GM15510 (cell line): ENCODE measurements around the gene UBE2E2.

Experiments
- POLR2A ChIP-seq: IDR thresholded peaks from 3 replicates; pipeline ENCODE4 v1.6.1; 2011; ENCODE audit warnings: borderline replicate concordance; ENCODE audit not compliant: insufficient read length; ENCODE audit errors: extremely low read depth

The UBE2E2 gene

DNA sequence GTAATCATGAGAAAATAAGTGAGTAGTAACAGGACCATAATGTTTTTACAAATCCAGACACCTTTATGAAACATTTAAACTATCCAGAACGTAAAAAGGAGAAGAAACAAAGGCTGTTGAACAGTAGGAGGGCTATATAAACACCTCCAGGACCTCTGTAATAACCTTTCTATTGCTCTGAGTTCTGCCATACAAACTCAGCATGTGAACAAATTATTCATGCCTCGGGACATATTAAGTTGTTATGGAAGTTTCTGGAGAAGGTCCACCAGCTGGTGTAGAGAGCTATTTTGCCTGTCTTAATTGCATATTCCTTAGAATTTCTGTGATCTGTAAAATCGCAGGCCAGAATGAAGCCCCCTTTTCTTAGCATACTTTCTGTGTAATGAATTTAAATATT, 256.3 kb downstream of the UBE2E2 start:
- TF ChIP-seq POLR2A = no peak

DNA sequence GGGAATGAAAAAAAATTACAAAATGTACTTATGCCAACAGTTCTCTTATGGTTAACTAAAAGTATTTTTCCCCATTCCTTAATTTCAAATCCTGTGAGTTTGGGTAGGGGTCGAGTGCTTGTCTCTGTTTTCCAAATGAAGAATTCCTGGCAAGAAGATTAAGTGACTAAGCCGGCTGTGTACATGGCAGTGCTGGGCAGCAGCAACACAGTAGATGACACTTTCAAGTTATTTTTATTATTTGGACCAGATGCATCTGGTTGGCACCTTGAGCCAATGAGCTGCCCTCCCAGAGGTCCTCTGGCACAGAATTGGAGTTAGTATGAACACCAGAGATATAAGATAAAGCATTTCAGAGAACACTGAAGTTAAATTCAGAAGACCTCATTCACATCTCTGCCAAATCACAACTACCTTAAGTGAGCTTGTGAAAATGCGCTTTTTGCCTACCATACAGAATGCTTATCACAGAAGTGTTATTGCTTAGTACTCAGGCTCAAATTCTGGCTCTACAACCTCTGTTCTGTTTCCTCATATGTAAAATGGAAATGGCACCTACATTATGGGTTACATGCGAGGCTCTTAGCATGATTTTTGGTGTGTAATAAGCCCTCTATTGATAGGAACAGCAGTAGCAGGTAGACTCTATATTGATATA, 256.9 kb downstream of the UBE2E2 start:
- no peak for TF ChIP-seq POLR2A

GRCh38 chr3:23461069-23461468, 257.9 kb downstream of the UBE2E2 start:
- TF ChIP-seq POLR2A = no peak

DNA sequence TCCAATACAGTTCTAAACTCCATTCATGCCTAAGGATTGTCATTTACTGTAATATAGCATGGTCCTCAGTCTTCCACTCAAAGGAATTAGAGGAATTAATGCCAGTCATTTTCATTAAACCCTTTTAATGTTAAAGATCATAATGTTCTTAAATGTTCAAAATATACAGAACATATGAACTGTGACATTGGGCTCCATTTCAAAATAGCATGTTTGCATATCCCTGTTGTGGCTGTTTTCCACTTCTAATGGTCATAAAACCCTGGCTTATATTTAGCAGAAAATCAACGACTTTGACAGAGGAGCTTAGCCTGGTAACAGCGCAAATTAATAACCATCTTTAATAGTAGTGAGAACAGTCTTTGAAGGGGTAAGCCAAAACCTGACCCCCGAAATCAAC, 260.7 kb downstream of the UBE2E2 start:
- no peak for TF ChIP-seq POLR2A

- no peak for TF ChIP-seq POLR2A
Observed at GRCh38 chr3:23465569-23465968, 262.4 kb downstream of the UBE2E2 start.

DNA sequence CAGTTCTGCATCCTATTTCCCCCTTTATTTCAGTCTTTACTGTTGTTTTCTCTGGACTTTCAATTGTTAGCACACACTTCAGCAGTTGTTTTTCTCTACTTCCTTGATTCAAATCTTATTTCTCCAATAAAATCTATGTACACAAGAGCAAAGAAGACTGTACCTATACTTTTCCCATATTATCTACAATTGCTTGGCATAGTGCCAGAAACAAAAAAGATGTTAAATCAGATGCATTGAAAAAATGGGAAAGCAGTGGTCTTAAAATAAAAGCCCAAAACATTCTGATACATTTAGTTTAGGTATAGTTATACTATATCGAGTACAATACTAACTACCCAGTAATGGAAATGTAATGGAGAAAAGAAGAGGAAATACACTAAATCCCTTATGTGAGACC, 265.1 kb downstream of the UBE2E2 start:
- no peak for TF ChIP-seq POLR2A

DNA sequence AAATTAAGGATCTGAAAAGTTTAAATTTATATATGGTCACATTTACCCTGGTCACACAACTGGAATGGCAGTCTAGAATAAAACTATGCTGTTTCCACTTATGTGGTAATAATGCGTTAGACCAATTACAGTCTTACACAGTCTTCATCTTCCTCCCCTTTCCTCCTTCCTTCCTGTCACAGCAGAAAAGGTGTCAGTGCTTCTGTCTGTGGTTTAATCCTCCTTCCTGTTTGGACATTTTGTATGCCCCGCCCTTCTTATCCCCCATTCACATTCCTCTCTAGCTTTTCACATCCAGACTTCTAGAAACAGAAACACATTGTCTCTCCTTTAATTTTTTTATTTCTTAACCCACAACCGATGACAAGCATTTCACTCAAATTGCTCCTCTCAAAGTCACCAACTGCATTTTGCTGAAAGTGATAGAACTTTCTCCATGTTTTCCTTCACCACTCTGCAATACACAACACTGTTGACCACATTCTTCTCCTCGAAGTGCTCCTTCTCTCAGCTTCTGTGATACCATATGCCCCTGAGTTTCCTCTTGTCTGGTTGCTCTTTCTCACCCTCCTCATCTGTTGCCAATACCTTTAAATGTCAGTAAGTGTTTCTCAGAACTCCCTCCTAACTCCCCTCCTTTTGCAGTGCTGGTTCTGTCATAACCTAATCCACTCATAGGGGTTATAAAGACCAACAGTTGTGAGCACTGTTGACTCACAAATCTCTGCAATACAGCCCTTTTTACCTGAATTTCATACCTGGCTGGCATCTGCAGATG, 271.6 kb downstream of the UBE2E2 start:
- no peak for TF ChIP-seq POLR2A

- TF ChIP-seq POLR2A = no peak
Observed at GRCh38 chr3:23475446-23475845, 272.3 kb downstream of the UBE2E2 start.

GRCh38 chr3:23479026-23479425, 275.9 kb downstream of the UBE2E2 start:
- TF ChIP-seq POLR2A = no peak

DNA sequence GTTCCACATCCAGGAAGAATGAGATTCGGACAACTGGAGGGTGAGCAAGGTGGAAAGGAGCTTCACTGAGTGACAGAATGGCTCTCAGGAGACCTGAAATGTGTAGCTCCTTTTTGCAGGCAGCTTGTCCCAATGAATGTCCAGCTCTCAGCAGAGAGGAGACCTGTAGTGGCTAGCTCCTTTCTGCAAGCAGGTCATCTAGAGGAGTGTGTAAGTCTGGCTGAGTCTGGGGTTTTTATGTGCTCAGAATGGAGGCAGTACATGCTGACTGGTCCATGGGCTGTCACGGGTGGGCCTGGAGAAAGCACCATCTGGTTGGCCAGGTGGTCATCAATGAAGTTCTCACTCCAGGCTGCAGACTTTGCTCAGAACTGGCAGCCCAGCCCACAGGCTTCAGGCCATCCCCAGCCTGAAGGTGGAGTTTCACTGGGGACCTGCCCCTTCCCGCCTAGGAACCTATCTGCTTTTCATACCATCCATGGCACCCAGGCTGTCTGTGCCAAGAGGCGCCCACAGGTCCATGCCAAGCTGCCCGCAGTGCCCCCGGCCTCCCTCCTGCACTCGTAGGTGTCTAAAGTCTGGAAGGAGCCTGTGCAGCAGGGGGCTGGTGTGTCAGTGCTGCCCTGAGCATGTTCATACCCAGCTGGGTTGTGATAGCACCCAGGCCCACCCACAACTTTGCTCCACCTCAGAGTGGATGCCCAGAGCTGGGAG, 276.6 kb downstream of the UBE2E2 start:
- TF ChIP-seq POLR2A = no peak

DNA sequence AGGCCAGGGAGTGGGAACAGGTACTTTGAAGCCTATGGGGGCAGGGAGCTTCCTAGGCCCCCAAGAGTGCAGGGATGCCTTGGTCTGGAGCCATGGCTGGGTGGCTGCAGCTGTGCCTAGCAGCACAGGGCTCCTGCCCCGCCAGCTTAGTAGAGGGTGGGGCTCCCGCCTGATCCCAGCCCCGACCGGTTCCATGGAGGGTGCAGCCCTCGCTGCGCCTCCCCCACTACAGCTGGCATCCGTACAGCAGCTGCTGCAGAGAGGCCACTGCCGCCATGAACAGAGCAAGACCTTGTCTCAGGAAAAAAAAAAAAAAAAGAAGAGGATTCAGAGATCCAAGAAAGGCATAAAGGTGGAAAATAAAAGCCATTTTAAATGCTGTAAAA, 277.2 kb downstream of the UBE2E2 start:
- TF ChIP-seq POLR2A = no peak

DNA sequence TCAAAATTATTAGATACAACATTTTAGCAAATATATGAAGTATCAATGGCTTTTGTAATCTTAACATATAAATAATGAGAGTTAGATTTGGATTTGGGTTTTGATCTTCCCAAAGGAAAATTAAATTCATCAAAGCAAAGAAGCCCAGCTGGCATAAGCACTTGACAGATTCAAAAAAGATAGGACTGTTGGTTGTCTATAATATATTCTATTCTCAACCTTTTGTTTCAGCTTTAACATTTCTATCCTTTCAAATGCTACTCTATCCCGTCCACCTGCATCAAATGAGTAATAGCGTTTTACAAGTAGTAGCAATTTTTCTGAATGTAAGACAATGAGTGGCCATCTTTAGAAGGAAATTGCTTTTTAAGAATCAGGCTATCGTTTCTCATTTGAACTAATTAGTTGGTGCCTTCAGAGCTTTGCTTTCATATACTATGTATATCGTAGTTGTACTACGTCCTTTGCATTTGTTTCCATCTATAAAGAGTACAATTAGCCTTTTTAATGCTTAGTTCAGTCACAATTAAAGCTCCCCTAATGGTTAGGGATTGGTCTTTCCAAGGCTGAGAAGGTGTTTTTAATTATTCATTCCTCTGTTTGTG, 278.0 kb downstream of the UBE2E2 start:
- TF ChIP-seq POLR2A = no peak

DNA sequence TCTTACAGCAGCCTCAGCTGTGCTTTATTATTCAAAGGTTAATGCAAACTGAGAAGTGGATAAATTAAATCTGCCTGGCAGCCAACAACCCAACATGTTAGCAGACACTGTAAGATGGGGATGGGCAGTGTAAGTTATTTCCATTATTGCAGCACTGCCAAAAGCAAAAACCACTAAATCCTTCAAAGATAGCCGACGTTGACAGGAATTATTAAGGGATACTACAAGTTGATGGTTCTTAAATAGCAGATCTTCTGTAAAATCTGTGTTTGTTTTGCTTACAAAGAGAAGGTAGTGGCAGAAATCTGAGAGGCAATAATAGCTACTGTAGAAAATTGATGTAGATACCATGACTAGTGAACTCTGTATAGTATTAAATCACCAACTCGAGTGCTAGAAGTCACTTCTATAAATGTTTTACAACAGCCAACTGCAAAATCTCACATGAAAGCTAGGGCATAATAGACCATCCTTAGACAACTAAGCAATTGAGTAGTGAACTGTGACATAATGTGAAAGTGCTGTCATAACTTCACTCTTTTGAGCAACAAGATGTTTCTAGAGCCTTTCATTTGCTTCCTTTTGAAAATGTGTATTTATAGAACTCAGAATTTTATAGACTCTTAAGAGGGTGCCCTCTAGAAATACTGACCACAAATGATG, 278.6 kb downstream of the UBE2E2 start:
- no peak for TF ChIP-seq POLR2A

DNA sequence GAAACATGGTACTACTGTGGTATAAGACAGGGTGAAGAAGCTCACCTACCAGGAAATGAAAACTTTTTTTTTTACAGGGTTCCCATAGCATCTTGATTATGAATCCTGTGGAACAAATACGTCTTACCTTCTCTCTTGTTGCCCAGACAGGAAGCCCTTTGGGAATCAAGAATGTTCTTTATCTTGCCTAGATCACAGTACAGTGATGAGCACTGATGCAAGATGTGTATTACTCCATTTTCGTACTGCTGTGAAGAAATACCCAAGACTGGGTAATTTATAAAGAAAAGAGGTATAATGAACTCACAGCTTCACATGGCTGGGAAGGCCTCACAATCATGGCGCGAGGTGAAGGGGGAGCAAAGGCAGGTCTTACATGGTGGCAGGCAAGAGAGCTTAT, 281.3 kb downstream of the UBE2E2 start:
- no peak for TF ChIP-seq POLR2A

- TF ChIP-seq POLR2A = no peak
Observed at GRCh38 chr3:23485922-23486321, 282.8 kb downstream of the UBE2E2 start.

GRCh38 chr3:23487015-23487414, 283.9 kb downstream of the UBE2E2 start:
- TF ChIP-seq POLR2A = no peak

DNA sequence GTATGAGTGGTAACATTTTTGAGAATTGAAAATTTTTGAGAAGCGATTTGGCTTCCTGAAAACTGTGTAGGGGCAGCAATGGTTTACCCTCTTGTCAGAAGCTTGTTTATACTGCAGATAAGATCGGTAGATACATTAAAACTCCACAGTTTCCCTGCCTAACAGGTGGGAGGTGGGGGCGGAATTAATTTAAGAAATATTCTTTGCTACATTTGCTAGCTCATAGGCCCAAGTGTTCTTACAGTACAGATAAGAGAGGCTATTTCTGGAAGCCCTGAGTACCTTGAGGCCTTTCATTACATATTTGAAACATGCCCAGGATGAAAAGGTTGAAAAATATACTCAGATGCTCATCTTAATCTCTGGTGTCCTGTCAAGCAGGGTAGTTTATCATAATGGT, 285.5 kb downstream of the UBE2E2 start:
- no peak for TF ChIP-seq POLR2A
